ENCODE results near the gene PHACTR1.

GRCh38 chr6:12811519-12811918 is 95.0 kb downstream of the PHACTR1 start:
- TF ChIP-seq YY1 (IDR thresholded peaks at IDR 0.05): no peak
- no peak for TF ChIP-seq SP1 (IDR thresholded peaks at IDR 0.05)
- no peak for TF ChIP-seq CTCF (IDR thresholded peaks at IDR 0.05; ENCODE audit: low read depth, low read length, missing input control)
- TF ChIP-seq RXRA (IDR thresholded peaks at IDR 0.05): no peak
- TF ChIP-seq REST (IDR thresholded peaks at IDR 0.05): no peak
- TF ChIP-seq JUND (IDR thresholded peaks at IDR 0.05): no peak
- no peak for TF ChIP-seq FOXA1 (IDR thresholded peaks at IDR 0.05)
- TF ChIP-seq ATF3 (IDR thresholded peaks at IDR 0.05): no peak
- no peak for TF ChIP-seq ZBTB33 (IDR thresholded peaks at IDR 0.05)
- TF ChIP-seq RAD21 (IDR thresholded peaks at IDR 0.05): no peak
- no peak for TF ChIP-seq HNF4A (conservative IDR thresholded peaks at IDR 0.05)
- TF ChIP-seq TAF1 (conservative IDR thresholded peaks at IDR 0.05): no peak

Measured in liver (tissue), 3 donors.